GM20431 (cell line): ENCODE results near the gene APOF.
"Not testable (repeated sequence)": the region's sequence is repeated elsewhere in the genome, so short reads cannot be mapped to it uniquely, and the experiment has no call there.

ENCODE experiments used
- in situ Hi-C: fragments of 300-500 bp; cut with MseI, MboI; formaldehyde crosslinking; loops from one replicate; pipeline ENCODE4 v1.15.0; 2020; ENCODE audit warnings: low sequenced_read_pairs; ENCODE audit not compliant: unreplicated experiment

Gene APOF

GRCh38 chr12:56362130-56363059 is at the start of gene APOF:
Gene APOF, minus strand, starts transcription at chr12:56362857. Its CDS starts 112 bp downstream, at chr12:56362745.
- in situ Hi-C loops, result no loop called here

- in situ Hi-C loops, result no loop called here
Observed at GRCh38 chr12:56411781-56412639, 49.4 kb upstream of the APOF start.

- in situ Hi-C loops, result no loop called here
Observed at GRCh38 chr12:56410768-56411167, 48.1 kb upstream of the APOF start.

GRCh38 chr12:56408799-56409417 is 46.3 kb upstream of the APOF start:
- in situ Hi-C loops, result no loop called here

- in situ Hi-C loops, result not testable (repeated sequence)
Observed at GRCh38 chr12:56404227-56404626, 41.6 kb upstream of the APOF start.

GRCh38 chr12:56401612-56402011 is 39.0 kb upstream of the APOF start:
- in situ Hi-C loops, result not testable (repeated sequence)

- in situ Hi-C loops, result not testable (repeated sequence)
Observed at GRCh38 chr12:56401125-56401524, 38.5 kb upstream of the APOF start.

GRCh38 chr12:56399466-56399865 is 36.8 kb upstream of the APOF start:
- in situ Hi-C loops, result not testable (repeated sequence)

- in situ Hi-C loops, result no loop called here
Observed at GRCh38 chr12:56398324-56398723, 35.7 kb upstream of the APOF start.

GRCh38 chr12:56392331-56392730 is 29.7 kb upstream of the APOF start:
- in situ Hi-C loops, result no loop called here

- in situ Hi-C loops, result no loop called here
Observed at GRCh38 chr12:56391721-56392120, 29.1 kb upstream of the APOF start.

- in situ Hi-C loops, result no loop called here
Observed at GRCh38 chr12:56389412-56389811, 26.8 kb upstream of the APOF start.

- in situ Hi-C loops, result no loop called here
Observed at GRCh38 chr12:56387152-56387736, 24.6 kb upstream of the APOF start.

- in situ Hi-C loops, result no loop called here
Observed at GRCh38 chr12:56385873-56386272, 23.2 kb upstream of the APOF start.

GRCh38 chr12:56382611-56383010 is 20.0 kb upstream of the APOF start:
- in situ Hi-C loops, result no loop called here

GRCh38 chr12:56377989-56378316 is 15.3 kb upstream of the APOF start:
- in situ Hi-C loops, result no loop called here

GRCh38 chr12:56377310-56377988 is 14.8 kb upstream of the APOF start:
- in situ Hi-C loops, result no loop called here

- in situ Hi-C loops, result no loop called here
Observed at GRCh38 chr12:56375598-56376434, 13.2 kb upstream of the APOF start.
